Hepatocyte (in vitro differentiated cells): ENCODE results near the gene SLC25A10. TPM values are rescaled to one million over a fixed set of nuclear protein-coding genes. Genes with fewer than 3 reads are reported as not detected.
A peak's percentile ranks its signal among the peaks of the same experiment; 100 is the strongest.

ENCODE experiments used
- DNase-seq: peaks from one replicate; pipeline ENCODE4 v3.0.0-alpha.2; 2016; ENCODE audit warnings: low spot score
- H2AFZ ChIP-seq: fragments of 200-600 bp; sonication (generic); 2 replicates; pipeline ENCODE4 v1.6.0; 2016; ENCODE audit warnings: antibody characterized with exemption, mild to moderate bottlenecking
- H3K27ac ChIP-seq: fragments of 200-600 bp; sonication (generic); 2 replicates; pipeline ENCODE4 v1.5.1; 2016; ENCODE audit warnings: mild to moderate bottlenecking
- H3K27me3 ChIP-seq: fragments of 200-600 bp; sonication (generic); 2 replicates; pipeline ENCODE4 v1.6.1; 2016
- H3K36me3 ChIP-seq: fragments of 200-600 bp; sonication (generic); replicated peaks from 2 replicates; pipeline ENCODE4 v1.5.1; 2016; ENCODE audit warnings: low read depth; ENCODE audit not compliant: insufficient read depth
- H3K4me1 ChIP-seq: fragments of 200-600 bp; sonication (generic); 2 replicates; pipeline ENCODE4 v1.5.1; 2016; ENCODE audit warnings: mild to moderate bottlenecking, moderate library complexity; ENCODE audit not compliant: insufficient read depth
- H3K4me2 ChIP-seq: fragments of 200-600 bp; sonication (generic); 2 replicates; pipeline ENCODE4 v1.6.0; 2016
- H3K4me3 ChIP-seq: fragments of 200-600 bp; sonication (generic); 2 replicates; pipeline ENCODE4 v1.5.1; 2016; ENCODE audit warnings: mild to moderate bottlenecking
- H3K79me2 ChIP-seq: fragments of 200-600 bp; sonication (generic); 2 replicates; pipeline ENCODE4 v1.6.0; 2017; ENCODE audit warnings: mild to moderate bottlenecking
- H3K9me2 ChIP-seq: fragments of 200-600 bp; sonication (generic); replicated peaks from 2 replicates; pipeline ENCODE4 v1.6.0; 2017; ENCODE audit warnings: mild to moderate bottlenecking; ENCODE audit not compliant: insufficient read depth
- H3K9me3 ChIP-seq: fragments of 200-600 bp; sonication (generic); 2 replicates; pipeline ENCODE4 v1.5.1; 2016; ENCODE audit warnings: low read depth, mild to moderate bottlenecking
- H4K20me1 ChIP-seq: fragments of 200-600 bp; sonication (generic); 2 replicates; pipeline ENCODE4 v1.6.0; 2016; ENCODE audit warnings: mild to moderate bottlenecking; ENCODE audit not compliant: insufficient read depth, poor library complexity, severe bottlenecking
- EZH2 ChIP-seq: fragments of 200-600 bp; sonication (generic); IDR thresholded peaks from 2 replicates; pipeline ENCODE4 v1.6.1; 2016; ENCODE audit warnings: antibody characterized with exemption, mild to moderate bottlenecking, borderline replicate concordance
- EZH2phosphoT487 ChIP-seq: fragments of 200-600 bp; sonication (generic); IDR thresholded peaks from one replicate; pipeline ENCODE4 v1.6.1; 2018; ENCODE audit warnings: antibody characterized with exemption, mild to moderate bottlenecking, low read depth, moderate library complexity; ENCODE audit not compliant: unreplicated experiment, severe bottlenecking
- WGBS: methylation state at CpG from one replicate; pipeline ENCODE4 v1.1.6; 2016; ENCODE audit warnings: low lambda C conversion rate; ENCODE audit errors: missing lambda C conversion rate; 5-methylcytosine and 5-hydroxymethylcytosine counted together
- polyA plus RNA-seq: library from polyadenylated mRNA; unstranded; fragments of >200 nt; fragmentation: Nextera tagmentation; extraction: Ambion mirVana; gene quantifications from 2 replicates; pipeline ENCODE4 v1.2.1, GENCODE V29; 2016
- total RNA-seq: library from RNA; depleted of rRNA; stranded (reverse); fragments of >200 nt; gene quantifications from 2 replicates; pipeline ENCODE4 v1.2.3, GENCODE V29; 2014
- TF ChIP-seq, protein P1 (sequence below): fragments of 200-600 bp; sonication (generic); IDR thresholded peaks from 2 replicates; pipeline ENCODE4 v1.5.1; 2016; ENCODE audit warnings: antibody characterized with exemption, mild to moderate bottlenecking; ENCODE audit not compliant: poor library complexity

Gene SLC25A10
- total and polyA plus RNA-seq, 2 experiments from 2014 or later, result 31.3 to 53.2 TPM

DNA sequence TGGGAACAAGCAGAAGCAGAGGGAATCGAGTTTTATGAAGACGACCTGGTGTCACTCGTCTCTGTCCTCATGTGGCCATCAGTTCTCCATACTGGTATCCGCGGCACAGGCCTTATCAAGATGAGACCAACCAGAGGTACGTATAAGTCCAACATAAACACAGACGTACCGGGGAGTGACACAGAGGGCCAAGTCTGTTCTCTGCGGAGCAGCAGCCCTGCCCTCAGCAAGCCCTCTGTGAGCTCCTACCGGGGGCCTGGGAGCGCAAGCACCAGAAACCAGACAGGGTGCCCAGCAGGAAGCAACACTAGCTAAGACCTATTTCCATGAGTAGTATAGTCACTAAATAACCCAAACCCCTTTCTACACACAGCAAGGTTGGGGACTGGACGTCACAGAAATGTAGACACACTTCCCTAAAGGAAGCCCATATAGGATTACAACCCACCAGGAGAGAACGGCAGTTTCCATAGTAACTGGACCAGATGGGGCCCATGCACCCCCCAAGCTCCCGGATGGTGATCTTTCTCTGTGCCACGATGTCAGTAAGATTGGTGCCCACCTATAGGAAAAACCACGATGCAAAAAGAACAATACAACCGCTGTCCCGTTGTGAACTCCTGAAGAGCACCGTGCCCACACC is 29.4 kb upstream of the SLC25A10 start:
- Histone ChIP-seq H3K4me2 (peak overlapping the region; percentile 97), H3K4me3 (peak overlapping the region; percentile 52), H3K36me3 (no peaks in the 10 kb centered on the region), H3K9me2 (no peaks in the 10 kb centered on the region), H3K9me3 (no peaks in the 10 kb centered on the region), H3K79me2 (peaks cover 63% of the 10 kb centered on the region), H3K4me1 (peaks cover 18% of the 10 kb centered on the region), H2AFZ (peak overlapping the region; percentile 64), H3K27me3 (no peaks in the 10 kb centered on the region), H3K27ac (peak overlapping the region; percentile 81), H4K20me1 (peaks cover 15% of the 10 kb centered on the region)
- no peak for DNase-seq
- TF ChIP-seq, protein P1, sequence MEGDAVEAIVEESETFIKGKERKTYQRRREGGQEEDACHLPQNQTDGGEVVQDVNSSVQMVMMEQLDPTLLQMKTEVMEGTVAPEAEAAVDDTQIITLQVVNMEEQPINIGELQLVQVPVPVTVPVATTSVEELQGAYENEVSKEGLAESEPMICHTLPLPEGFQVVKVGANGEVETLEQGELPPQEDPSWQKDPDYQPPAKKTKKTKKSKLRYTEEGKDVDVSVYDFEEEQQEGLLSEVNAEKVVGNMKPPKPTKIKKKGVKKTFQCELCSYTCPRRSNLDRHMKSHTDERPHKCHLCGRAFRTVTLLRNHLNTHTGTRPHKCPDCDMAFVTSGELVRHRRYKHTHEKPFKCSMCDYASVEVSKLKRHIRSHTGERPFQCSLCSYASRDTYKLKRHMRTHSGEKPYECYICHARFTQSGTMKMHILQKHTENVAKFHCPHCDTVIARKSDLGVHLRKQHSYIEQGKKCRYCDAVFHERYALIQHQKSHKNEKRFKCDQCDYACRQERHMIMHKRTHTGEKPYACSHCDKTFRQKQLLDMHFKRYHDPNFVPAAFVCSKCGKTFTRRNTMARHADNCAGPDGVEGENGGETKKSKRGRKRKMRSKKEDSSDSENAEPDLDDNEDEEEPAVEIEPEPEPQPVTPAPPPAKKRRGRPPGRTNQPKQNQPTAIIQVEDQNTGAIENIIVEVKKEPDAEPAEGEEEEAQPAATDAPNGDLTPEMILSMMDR, result no peak
- 36% methylated on average over 19 of the region's 19 CpGs for WGBS

DNA sequence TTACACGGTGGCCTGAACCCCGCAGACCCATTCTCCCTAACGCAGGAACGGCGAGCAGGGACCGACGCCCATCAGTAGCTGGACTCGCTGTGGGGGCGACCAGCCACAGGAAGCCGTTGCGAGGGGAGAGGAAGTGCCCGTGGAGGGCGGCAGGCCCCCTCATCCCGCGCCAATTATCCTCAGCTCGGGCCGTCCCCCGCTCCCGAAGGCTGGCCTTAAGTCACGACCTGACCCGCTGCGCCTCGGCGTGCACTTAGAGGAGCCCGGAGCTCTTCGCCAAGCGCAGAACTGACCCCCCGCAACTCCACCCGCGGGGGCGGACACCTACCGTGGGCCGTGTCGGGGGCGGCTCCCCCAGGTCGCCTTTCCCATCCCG is 28.9 kb upstream of the SLC25A10 start:
- DNase-seq, result no peak
- Histone ChIP-seq H3K9me3 (no peaks in the 10 kb centered on the region), H3K9me2 (no peaks in the 10 kb centered on the region), H3K4me1 (peaks cover 18% of the 10 kb centered on the region), H3K4me2 (peak overlapping the region; percentile 97), H4K20me1 (peaks cover 15% of the 10 kb centered on the region), H3K27me3 (no peaks in the 10 kb centered on the region), H3K27ac (peak overlapping the region; percentile 81), H3K79me2 (peaks cover 65% of the 10 kb centered on the region), H3K36me3 (no peaks in the 10 kb centered on the region), H3K4me3 (peak overlapping the region; percentile 52), H2AFZ (peak overlapping the region; percentile 64)
- WGBS, result 6% methylated on average over 18 of the region's 37 CpGs
- no peak for TF ChIP-seq EZH2
- TF ChIP-seq, protein P1, result no peak
- TF ChIP-seq EZH2phosphoT487, result no peak

DNA sequence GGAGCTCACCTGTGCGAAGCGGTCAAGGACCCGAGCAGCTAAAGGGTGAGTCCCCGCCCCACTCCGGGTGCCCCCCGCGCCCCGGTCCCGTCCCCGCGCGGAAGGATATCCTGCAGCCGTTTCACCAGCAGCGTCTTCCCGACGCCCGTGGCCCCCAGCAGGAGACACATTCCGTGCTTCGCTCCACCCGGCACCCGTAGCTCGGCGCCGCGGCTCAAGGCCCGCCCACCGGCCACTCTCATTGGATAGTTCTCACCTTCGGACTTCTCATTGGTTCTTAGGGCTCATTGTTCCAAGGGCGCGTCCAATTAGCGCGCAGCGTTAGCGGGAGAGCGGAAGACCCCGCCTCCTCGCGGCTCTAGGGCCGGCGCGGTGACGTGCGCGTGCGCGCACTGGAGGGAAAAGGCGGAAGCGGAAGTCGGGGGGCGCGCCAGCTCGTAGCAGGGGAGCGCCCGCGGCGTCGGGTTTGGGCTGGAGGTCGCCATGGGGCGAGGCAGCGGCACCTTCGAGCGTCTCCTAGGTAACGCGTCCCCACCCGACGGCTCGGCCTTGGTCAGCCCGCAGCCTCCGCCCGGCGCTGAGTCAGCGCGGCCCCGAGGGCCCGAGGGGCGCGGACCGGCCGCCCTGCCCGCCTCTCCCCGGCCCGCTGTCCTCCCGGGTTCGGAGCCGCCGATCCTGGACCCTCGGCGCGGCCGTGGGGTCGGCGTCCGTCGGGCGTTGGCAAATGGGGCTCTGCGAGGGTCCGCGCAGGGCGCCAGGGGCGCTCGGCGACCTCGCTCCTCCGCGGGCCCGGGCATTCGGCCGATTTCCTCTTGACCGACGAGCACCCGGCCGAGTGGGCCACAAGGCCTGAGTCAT is 28.3 kb upstream of the SLC25A10 start, which contains the start of the genes ARL16 and HGS:
Gene ARL16, minus strand, starts transcription at position 214 of the 858 bp plus-strand sequence. Its CDS starts 44 bp downstream, at position 170.
Gene HGS, plus strand, starts transcription at position 428 of the 858 bp plus-strand sequence. Its CDS starts 56 bp downstream, at position 484.
- Histone ChIP-seq H2AFZ (peak within 1 kb of the TSS; percentile 64), H3K4me2 (peak within 1 kb of the TSS; percentile 97), H4K20me1 (peaks cover 15% of the 10 kb centered on the region), H3K36me3 (no peaks in the 10 kb centered on the region), H3K9me3 (no peaks in the 10 kb centered on the region), H3K4me3 (peak within 1 kb of the TSS; percentile 56), H3K27me3 (no peaks in the 10 kb centered on the region), H3K9me2 (no peaks in the 10 kb centered on the region), H3K27ac (peak within 1 kb of the TSS; percentile 81), H3K79me2 (peaks cover 65% of the 10 kb centered on the region), H3K4me1 (peaks cover 18% of the 10 kb centered on the region)
- TF ChIP-seq, protein P1, result no peak
- no peak for TF ChIP-seq EZH2
- 1% methylated on average over 84 of the region's 112 CpGs for WGBS
- DNase-seq, result peak; percentile 99
